ENCODE data around the gene GIMAP5. TPM values are rescaled to one million over a fixed set of nuclear protein-coding genes. Genes with fewer than 3 reads are reported as not detected.

GIMAP5 gene
- total RNA-seq: not detected in 2 replicates

GRCh38 chr7:150737265-150738055 lies at the start of gene GIMAP5:
TSS of gene GIMAP5 (plus strand) at chr7:150737418. CDS start at chr7:150740885, 3,467 bp downstream.
- H3K4me3 ChIP-seq (ENCODE audit: low read depth, low read length): no peak within 1 kb of the TSS
- H3K27me3 ChIP-seq (ENCODE audit: control insufficient read depth, insufficient read depth, low read length): no peaks in the 10 kb centered on the region
- no peak for TF ChIP-seq CTCF (IDR thresholded peaks at IDR 0.05; ENCODE audit: insufficient read depth, low read length, severe bottlenecking)
- no peaks in the 10 kb centered on the region for H3K36me3 ChIP-seq (ENCODE audit: control insufficient read depth, insufficient read depth, low read length)
- FAIRE-seq (no peak), DNase-seq (ENCODE audit: low read depth) (no peak)

GRCh38 chr7:150688630-150689029 lies 48.6 kb upstream of the GIMAP5 start:
- no peak for TF ChIP-seq CTCF (IDR thresholded peaks at IDR 0.05; ENCODE audit: insufficient read depth, low read length, severe bottlenecking)
- Histone ChIP-seq H3K27me3 (ENCODE audit: control insufficient read depth, insufficient read depth, low read length) (no peaks in the 10 kb centered on the region), H3K4me3 (ENCODE audit: low read depth, low read length) (no peak overlapping the region), H3K36me3 (ENCODE audit: control insufficient read depth, insufficient read depth, low read length) (no peaks in the 10 kb centered on the region)
- DNase-seq (ENCODE audit: low read depth) (no peak), FAIRE-seq (no peak)

- DNase-seq (ENCODE audit: low read depth) (no peak), FAIRE-seq (no peak)
- no peaks in the 10 kb centered on the region for H3K36me3 ChIP-seq (ENCODE audit: control insufficient read depth, insufficient read depth, low read length)
- H3K4me3 ChIP-seq (ENCODE audit: low read depth, low read length): no peak overlapping the region
- no peaks in the 10 kb centered on the region for H3K27me3 ChIP-seq (ENCODE audit: control insufficient read depth, insufficient read depth, low read length)
- TF ChIP-seq CTCF (IDR thresholded peaks at IDR 0.05; ENCODE audit: insufficient read depth, low read length, severe bottlenecking): no peak
Measured at GRCh38 chr7:150695654-150696053, 41.6 kb upstream of the GIMAP5 start.

- FAIRE-seq: no peak
- no peak for TF ChIP-seq CTCF (IDR thresholded peaks at IDR 0.05; ENCODE audit: insufficient read depth, low read length, severe bottlenecking)
Measured at GRCh38 chr7:150703209-150703608, 34.0 kb upstream of the GIMAP5 start.

GRCh38 chr7:150715293-150715692 lies 21.9 kb upstream of the GIMAP5 start:
- H3K36me3 ChIP-seq (ENCODE audit: control insufficient read depth, insufficient read depth, low read length): no peaks in the 10 kb centered on the region
- DNase-seq (ENCODE audit: low read depth): no peak
- no peak for FAIRE-seq
- no peak overlapping the region for H3K4me3 ChIP-seq (ENCODE audit: low read depth, low read length)
- no peak for TF ChIP-seq CTCF (IDR thresholded peaks at IDR 0.05; ENCODE audit: insufficient read depth, low read length, severe bottlenecking)
- H3K27me3 ChIP-seq (ENCODE audit: control insufficient read depth, insufficient read depth, low read length): no peaks in the 10 kb centered on the region

More at GRCh38 chr7:150703209-150703608, 34.0 kb upstream of the GIMAP5 start:
- H3K27me3 ChIP-seq (ENCODE audit: control insufficient read depth, insufficient read depth, low read length): no peaks in the 10 kb centered on the region
- H3K4me3 ChIP-seq (ENCODE audit: low read depth, low read length): no peak overlapping the region
- H3K36me3 ChIP-seq (ENCODE audit: control insufficient read depth, insufficient read depth, low read length): no peaks in the 10 kb centered on the region
- DNase-seq (ENCODE audit: low read depth): no peak

- TF ChIP-seq CTCF (IDR thresholded peaks at IDR 0.05; ENCODE audit: insufficient read depth, low read length, severe bottlenecking): no peak
- FAIRE-seq: no peak
- H3K36me3 ChIP-seq (ENCODE audit: control insufficient read depth, insufficient read depth, low read length): no peaks in the 10 kb centered on the region
Measured at GRCh38 chr7:150715738-150716137, 21.5 kb upstream of the GIMAP5 start.

More at GRCh38 chr7:150715738-150716137, 21.5 kb upstream of the GIMAP5 start:
- H3K27me3 ChIP-seq (ENCODE audit: control insufficient read depth, insufficient read depth, low read length): no peaks in the 10 kb centered on the region
- H3K4me3 ChIP-seq (ENCODE audit: low read depth, low read length): no peak overlapping the region
- no peak for DNase-seq (ENCODE audit: low read depth)
